ENCODE results near the gene MED8.

The MED8 gene

GRCh38 chr1:43358121-43358745, 31.4 kb downstream of the MED8 start:
- DNase-seq = no peak

DNA sequence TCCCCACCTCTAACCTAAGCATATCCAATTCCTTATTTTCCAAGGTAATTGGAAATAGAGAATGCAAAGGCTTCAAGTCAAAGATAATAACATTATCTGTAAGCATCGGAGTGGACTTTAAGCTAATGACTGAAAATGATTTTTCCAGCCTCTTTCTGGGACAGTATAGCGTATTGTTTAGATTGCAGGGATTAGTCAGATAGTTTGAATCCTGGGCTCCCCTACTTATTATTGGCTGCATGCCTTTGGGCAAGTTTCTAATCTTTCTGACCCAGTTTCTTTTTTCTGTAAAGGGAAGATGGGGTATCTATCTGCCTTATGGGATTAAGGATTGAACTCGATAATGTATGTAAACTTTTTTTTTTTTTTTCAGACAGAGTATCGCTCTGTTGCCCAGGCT, 32.3 kb downstream of the MED8 start:
- no peak for DNase-seq

DNA sequence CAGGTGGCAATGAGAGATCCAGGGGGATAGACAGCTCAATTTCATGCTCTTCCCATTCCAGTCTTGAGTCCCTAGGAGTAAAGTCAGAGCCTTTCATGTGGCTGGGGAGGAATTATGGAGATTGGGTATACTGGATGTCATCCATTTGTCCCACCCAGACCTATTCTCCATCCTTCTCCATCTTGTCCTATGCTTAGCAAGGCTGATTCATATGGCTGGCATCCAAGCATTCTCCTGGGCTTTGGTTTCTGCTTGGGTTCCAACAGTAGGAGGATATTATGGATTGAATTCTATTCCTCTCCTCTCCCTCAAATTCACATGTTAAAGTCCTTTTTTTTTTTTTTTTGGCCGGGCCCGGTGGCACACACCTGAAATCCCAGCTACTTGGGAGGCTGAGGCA, 34.7 kb downstream of the MED8 start:
- no peak for DNase-seq

DNA sequence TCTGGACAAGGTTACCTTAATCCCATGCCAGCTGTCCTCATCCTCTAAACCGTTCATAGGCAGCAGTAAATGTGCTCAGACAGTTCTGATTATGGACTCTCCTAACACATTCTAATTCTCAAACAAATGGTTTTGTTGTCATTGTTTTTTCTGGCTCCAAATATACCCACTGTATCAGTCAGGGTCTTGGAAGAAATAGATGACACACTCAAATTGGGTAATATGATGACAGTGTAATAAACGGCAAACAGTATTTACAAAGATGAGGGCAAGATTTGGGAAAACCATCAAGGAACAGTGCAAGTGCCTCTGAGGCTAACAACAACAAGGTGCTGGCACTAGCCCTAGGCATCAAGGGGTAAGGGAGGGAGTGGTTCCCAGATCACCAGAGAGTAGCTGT, 35.1 kb downstream of the MED8 start:
- DNase-seq = no peak

- no peak for DNase-seq
Observed at GRCh38 chr1:43352881-43353280, 36.7 kb downstream of the MED8 start.

DNA sequence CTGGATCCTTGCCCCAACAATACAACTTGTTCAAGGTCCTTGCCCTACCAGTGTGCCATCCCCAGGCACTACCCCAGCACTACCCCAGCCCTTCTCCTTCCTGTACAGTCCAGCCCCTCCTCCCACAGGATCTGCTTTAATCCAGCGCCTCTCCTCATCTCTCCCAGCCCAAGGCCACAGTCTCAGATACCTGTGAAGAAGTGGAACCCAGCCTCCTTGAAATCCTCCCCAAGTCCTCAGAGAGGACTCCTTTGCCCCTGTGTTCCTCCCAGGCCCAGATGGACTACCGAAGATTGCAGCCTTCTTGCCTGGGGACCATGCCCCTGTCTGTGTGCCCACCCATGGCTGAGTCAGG, 37.3 kb downstream of the MED8 start:
- no peak for DNase-seq

DNA sequence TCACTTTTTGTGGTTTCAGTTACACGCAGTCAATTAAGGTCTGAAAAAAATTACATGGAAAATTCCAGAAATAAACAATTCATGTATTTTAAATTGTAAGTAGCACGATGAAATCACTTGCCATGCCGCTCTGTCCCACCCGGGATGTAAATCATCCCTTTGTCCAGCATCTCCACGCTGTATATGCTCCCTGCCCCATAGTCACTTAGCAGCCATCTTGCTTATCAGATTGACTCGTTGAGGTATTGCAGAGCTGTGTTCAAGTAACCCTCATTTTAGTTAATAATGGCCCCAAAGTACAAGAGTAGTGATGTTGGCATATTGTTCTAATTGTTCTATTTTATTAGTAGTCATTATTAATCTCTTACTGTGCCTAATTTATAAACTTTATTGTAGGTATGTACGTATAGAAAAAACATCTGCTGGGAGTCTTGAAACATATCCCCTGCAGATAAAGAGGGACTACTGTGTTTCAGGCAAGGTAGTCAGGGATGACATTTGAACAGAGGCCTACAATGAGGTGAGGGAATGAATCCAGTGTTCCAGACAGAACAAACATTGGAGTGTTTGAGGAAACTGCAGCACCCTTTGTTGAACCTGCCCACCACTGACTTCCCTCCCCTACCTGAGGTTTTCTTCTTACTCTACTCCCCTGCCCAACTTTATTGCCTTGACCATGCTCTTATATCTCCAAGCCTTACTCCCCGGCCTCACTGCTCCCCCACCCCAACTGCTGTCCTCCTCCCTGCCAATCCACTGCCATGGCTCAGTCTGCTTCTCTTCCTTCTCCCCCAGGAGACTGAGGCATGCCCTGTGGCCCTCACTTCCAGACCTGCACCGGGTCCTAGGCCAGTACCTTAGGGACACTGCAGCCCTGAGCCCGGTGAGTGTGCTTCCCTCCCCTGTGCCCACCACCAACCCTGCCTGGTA, 37.9 kb downstream of the MED8 start:
- DNase-seq = no peak

DNA sequence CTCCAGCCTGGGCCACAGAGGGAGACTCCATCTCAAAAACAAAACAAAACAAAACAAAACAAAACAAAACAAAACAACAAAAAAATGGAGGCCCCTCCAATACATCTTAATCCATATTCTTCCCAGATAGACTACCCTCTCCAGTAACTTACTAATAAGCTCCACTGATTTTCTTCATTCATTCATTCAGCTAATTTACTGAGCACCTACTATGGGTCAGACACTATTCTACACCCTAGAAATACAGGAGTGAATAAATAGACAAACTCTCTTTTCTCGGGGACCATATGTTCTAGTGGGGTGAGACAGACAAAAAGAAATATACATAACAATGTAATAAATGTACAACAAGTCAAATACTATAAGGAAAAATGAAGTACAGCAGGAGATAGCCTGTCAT, 38.6 kb downstream of the MED8 start:
- DNase-seq = no peak

GRCh38 chr1:43349594-43350306, 39.9 kb downstream of the MED8 start:
- DNase-seq = no peak

GRCh38 chr1:43348809-43349593, 40.6 kb downstream of the MED8 start:
- DNase-seq = peak; percentile 91

GRCh38 chr1:43348343-43348808, 41.2 kb downstream of the MED8 start:
- no peak for DNase-seq

DNA sequence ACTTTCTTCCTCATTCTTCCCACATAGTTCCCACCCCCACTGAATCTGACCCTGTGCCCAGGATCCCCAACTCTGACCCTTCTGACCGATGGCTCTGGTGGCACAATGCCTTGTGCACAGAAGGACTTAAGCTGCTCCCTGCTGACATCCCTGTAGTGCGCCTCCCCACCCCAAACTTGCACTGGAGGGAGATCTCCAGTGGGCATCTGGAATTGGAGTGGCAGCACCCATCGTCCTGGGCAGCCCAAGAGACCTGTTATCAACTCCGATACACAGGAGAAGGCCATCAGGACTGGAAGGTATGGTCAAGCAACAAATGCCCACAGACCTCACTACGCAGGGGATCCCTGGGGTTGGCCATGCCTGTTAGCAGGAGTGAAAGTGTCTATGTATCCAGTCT, 43.0 kb downstream of the MED8 start:
- no peak for DNase-seq

- no peak for DNase-seq
Observed at GRCh38 chr1:43345120-43345519, 44.5 kb downstream of the MED8 start.

- no peak for DNase-seq
Observed at GRCh38 chr1:43344267-43344850, 45.2 kb downstream of the MED8 start.

DNA sequence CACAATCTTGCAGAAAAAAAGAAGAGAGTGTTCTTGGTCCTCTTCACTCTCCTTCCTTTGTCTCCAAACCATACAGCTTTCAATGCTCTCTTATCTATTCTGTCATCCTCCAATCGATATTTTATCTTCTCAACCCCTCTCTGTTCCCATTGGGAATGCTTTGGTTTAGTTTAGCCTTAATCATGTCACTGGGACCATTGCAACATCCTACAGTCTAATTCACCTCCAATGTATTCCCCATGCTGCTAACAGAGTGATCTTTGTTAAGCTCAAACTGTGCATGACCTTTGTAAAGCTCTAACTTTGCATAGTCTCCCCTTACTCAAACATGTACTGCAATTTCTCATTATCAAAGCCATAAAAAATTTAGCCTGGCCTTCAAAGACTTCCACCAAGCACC, 49.0 kb downstream of the MED8 start:
- DNase-seq = no peak

GRCh38 chr1:43339584-43340232, 49.9 kb downstream of the MED8 start:
- DNase-seq = no peak

GRCh38 chr1:43338001-43338400, 51.6 kb downstream of the MED8 start:
- DNase-seq = no peak

GRCh38 chr1:43337588-43337987, 52.0 kb downstream of the MED8 start, which contains the start of gene MPL:
TSS of gene MPL (plus strand) at chr1:43337818. CDS start at chr1:43337849, 31 bp downstream.
- DNase-seq = no peak

GRCh38 chr1:43334453-43335205, 55.0 kb downstream of the MED8 start:
- no peak for DNase-seq
